ENCODE measurements around the gene FCAR.
"Not testable (repeated sequence)": the region's sequence is repeated elsewhere in the genome, so short reads cannot be mapped to it uniquely, and the experiment has no call there.

FCAR gene

GRCh38 chr19:54894106-54894505, 20.1 kb downstream of the FCAR start:
- DNase-seq, result not testable (repeated sequence)

GRCh38 chr19:54896036-54896435, 22.0 kb downstream of the FCAR start:
- DNase-seq, result peak in 1 of 56 donors; percentile 0

DNA sequence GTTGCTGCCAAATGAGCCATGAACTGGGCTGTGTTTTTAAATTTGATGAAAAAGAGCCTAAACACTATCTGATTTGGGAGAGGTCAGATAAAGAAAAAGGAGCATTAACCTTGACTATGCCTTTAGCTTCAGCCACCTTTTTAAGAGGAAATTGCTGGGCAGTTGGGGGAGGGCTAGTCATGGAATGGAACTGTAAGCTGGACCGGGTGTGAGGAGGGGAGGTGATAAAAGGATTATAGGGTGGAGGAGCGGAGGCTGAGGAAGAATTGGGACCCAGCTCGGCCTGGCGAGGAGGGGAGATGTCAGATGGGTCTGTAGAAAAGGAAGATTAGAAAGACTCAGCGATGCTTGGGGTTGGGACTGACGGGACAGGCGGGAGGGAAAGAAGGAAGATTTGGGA, 24.6 kb downstream of the FCAR start:
- not testable (repeated sequence) for DNase-seq

DNA sequence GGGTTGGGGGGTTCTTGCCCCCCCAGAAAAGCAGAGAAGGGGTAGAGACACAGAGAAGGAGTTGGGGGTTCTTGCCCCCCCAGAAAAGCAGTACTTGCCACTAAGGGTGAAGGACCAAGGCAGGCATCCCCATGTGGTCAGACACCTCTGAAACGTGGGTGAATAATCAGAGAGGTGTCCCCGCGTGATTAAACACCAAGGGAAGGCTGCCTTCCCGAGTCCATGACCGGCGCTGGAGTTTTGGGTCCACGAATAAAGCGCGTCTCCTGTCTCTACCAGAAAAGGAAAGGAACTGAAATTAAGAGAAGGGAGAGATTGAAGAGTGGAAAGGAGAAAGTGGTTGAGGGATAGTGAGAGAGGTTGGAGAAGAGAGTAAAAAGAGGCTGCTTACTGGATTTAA, 25.6 kb downstream of the FCAR start:
- not testable (repeated sequence) for DNase-seq

GRCh38 chr19:54901153-54901552, 27.1 kb downstream of the FCAR start:
- DNase-seq, result not testable (repeated sequence)

GRCh38 chr19:54902061-54902460, 28.0 kb downstream of the FCAR start:
- DNase-seq, result no peak

DNA sequence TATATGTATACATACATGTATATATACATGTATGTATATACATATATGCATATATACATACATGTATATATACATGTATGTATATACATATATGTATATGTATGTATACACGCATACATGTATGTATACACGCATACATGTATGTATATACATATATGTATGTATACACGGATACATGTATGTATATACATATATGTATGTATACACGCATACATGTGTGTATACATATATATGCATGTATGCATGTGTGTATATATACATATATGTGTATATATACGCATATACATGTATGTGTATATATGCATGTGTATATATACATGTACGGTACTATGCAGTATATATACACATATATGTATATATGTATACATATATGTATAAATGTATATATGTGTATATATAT, 29.3 kb downstream of the FCAR start:
- DNase-seq, result no peak

- DNase-seq, result not testable (repeated sequence)
These were observed 30.2 kb downstream of the FCAR start for GRCh38 chr19:54904261-54904660.

GRCh38 chr19:54905421-54905802, 31.4 kb downstream of the FCAR start:
- DNase-seq, result no peak

DNA sequence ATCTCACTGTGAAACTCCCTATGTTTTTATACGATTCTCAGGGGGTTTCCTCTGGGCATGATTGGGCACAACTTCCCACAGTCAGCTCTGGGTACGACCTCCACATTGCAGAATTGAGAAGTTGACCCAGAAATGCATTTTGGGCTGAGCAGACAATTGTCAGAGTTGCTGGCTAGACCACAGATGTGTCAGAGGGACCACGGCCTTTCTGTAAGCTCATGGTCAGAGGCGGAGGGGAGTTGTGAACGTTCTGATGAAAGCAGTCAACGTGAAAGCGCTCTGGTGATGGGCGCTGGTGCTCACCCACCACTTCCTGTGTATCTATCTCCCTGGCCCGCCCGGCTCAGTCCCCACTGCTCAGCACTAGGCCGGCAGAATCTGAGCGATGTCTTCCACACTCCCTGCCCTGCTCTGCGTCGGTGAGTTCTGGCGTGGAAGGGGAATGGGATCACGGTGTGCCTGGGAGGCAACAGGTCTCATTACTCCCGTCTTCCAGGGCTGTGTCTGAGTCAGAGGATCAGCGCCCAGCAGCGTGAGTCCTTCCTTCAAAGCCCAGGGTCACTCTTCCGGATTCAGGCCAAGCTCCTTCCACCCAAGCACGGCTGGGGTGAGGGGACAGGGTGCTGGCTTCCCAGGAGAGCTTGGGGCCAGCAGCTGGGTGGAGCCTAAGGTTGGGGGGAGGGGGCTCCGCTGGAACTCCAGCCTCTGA, 31.9 kb downstream of the FCAR start, which contains the start of gene NCR1:
TSS of gene NCR1 (plus strand) at position 346 of the 709 bp plus-strand sequence. CDS start at position 386, 40 bp downstream.
- no peak for DNase-seq

GRCh38 chr19:54906819-54907218, 32.8 kb downstream of the FCAR start:
- no peak for DNase-seq

DNA sequence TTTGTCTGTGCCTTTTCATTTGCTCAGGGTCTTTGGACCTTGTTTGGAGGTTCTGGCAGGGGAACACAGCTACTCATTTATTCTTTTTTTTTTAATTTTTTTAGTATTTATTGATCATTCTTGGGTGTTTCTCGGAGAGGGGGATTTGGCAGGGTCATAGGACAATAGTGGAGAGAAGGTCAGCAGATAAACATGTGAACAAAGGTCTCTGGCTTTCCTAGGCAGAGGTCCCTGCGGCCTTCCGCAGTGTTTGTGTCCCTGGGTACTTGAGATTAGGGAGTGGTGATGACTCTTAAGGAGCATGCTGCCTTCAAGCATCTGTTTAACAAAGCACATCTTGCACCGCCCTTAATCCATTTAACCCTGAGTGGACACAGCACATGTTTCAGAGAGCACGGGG, 33.9 kb downstream of the FCAR start:
- DNase-seq, result not testable (repeated sequence)

DNA sequence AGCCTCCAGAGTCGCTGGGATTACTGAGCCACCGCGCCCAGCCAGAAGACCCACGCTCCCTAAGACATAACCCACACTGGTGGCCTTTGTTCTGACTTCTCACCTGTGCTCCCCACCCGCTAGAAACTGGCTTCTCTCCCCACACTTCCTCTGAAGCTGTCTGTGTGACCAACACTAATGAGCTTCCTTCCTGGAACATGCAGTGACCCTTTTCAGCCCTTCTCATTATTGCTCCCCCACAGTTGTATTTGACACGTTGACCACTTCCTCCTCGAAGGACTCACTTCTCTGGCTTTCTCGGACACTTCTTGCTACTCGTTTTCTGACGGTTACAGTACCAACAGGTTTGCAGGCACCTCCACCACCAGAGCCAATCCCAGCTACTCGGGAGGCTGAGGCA, 42.8 kb downstream of the FCAR start:
- DNase-seq, result no peak

- DNase-seq, result no peak
These were observed 44.5 kb downstream of the FCAR start for GRCh38 chr19:54918499-54918898.

GRCh38 chr19:54919646-54920563, 45.9 kb downstream of the FCAR start:
- peak in 1 of 56 donors; percentile 2 for DNase-seq

- no peak for DNase-seq
These were observed 47.0 kb downstream of the FCAR start for GRCh38 chr19:54921082-54921481.

GRCh38 chr19:54923276-54923675, 49.2 kb downstream of the FCAR start:
- no peak for DNase-seq

- DNase-seq, result no peak
These were observed 54.3 kb downstream of the FCAR start for GRCh38 chr19:54928299-54928698.

DNA sequence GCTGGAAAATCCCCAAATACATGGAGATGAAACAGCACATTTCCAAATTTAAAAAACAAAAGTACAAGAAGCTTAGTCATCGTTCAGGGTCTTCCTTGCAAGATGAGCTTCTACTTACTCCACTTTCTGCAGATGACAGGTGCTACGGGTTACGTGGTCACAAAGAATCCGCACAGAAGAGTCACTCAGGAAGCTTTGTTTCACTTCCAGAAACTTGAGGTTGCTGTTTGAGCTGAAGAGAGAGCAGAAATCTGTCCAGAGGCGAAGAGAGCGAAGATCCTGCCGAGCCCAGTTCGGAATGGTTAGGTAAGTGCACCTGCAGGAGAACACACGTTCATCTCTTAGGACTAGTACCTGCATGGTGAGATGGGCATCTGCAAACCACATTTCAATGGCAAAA, 63.9 kb downstream of the FCAR start:
- DNase-seq, result no peak

- no peak for DNase-seq
These were observed 64.9 kb downstream of the FCAR start for GRCh38 chr19:54938906-54939305.

- not testable (repeated sequence) for DNase-seq
These were observed 65.5 kb downstream of the FCAR start for GRCh38 chr19:54939538-54939937.
